ENCODE measurements around the gene EIF4G3.

EIF4G3 gene

GRCh38 chr1:21165646-21166045 lies 11.1 kb downstream of the EIF4G3 start:
- Histone ChIP-seq H3K79me2 (ENCODE audit: low read length) (peaks cover 23% of the 10 kb centered on the region), H3K36me3 (replicated peaks; ENCODE audit: insufficient read depth, low read length) (0 out of 2 replicates have a peak, but pooled peaks cover 4% of the 10 kb centered on the region), H3K9me2 (replicated peaks; ENCODE audit: insufficient read depth, low read length) (no peaks in the 10 kb centered on the region), H3K4me1 (ENCODE audit: low read length) (no peaks in the 10 kb centered on the region), H3K4me2 (ENCODE audit: low read depth, low read length) (no peak overlapping the region), H3K9ac (ENCODE audit: low read length) (no peak overlapping the region), H2AFZ (ENCODE audit: low read length) (no peak overlapping the region), H3K27me3 (replicated peaks; ENCODE audit: insufficient read depth, low read length) (no peaks in the 10 kb centered on the region), H3K4me3 (ENCODE audit: low read length) (no peak overlapping the region), H4K20me1 (ENCODE audit: insufficient read depth, low read length) (no peaks in the 10 kb centered on the region), H3F3A (ENCODE audit: insufficient read depth, low read length) (no peaks in the 10 kb centered on the region), H3K9me3 (replicated peaks; ENCODE audit: insufficient read depth, low read length) (no peaks in the 10 kb centered on the region), H3K27ac (ENCODE audit: low read length) (no peak overlapping the region)
- TF ChIP-seq EZH2 (optimal IDR thresholded peaks at IDR 0.05; ENCODE audit: low read depth, low read length): no peak
- no peak for TF ChIP-seq CTCF (IDR thresholded peaks at IDR 0.05; ENCODE audit: low read length)
- TF ChIP-seq EZH2phosphoT487 (IDR thresholded peaks at IDR 0.05; ENCODE audit: low read length): no peak
- no peak for DNase-seq

GRCh38 chr1:21165076-21165475 lies 11.6 kb downstream of the EIF4G3 start:
- Histone ChIP-seq H3K79me2 (ENCODE audit: low read length) (peaks cover 23% of the 10 kb centered on the region), H3K27ac (ENCODE audit: low read length) (no peak overlapping the region), H2AFZ (ENCODE audit: low read length) (no peak overlapping the region), H3K9ac (ENCODE audit: low read length) (no peak overlapping the region), H3K4me3 (ENCODE audit: low read length) (no peak overlapping the region), H3K4me1 (ENCODE audit: low read length) (no peaks in the 10 kb centered on the region), H3K9me2 (replicated peaks; ENCODE audit: insufficient read depth, low read length) (no peaks in the 10 kb centered on the region), H3K4me2 (ENCODE audit: low read depth, low read length) (no peak overlapping the region), H3K27me3 (replicated peaks; ENCODE audit: insufficient read depth, low read length) (no peaks in the 10 kb centered on the region), H3K9me3 (replicated peaks; ENCODE audit: insufficient read depth, low read length) (no peaks in the 10 kb centered on the region), H3F3A (ENCODE audit: insufficient read depth, low read length) (no peaks in the 10 kb centered on the region), H4K20me1 (ENCODE audit: insufficient read depth, low read length) (no peaks in the 10 kb centered on the region), H3K36me3 (replicated peaks; ENCODE audit: insufficient read depth, low read length) (0 out of 2 replicates have a peak, but pooled peaks cover 4% of the 10 kb centered on the region)
- TF ChIP-seq CTCF (IDR thresholded peaks at IDR 0.05; ENCODE audit: low read length) (no peak), EZH2phosphoT487 (IDR thresholded peaks at IDR 0.05; ENCODE audit: low read length) (no peak)
- no peak for DNase-seq

GRCh38 chr1:21164266-21164665 lies 12.4 kb downstream of the EIF4G3 start:
- Histone ChIP-seq H3K79me2 (ENCODE audit: low read length) (peaks cover 23% of the 10 kb centered on the region), H3K4me1 (ENCODE audit: low read length) (no peaks in the 10 kb centered on the region), H3K4me3 (ENCODE audit: low read length) (no peak overlapping the region), H3K4me2 (ENCODE audit: low read depth, low read length) (no peak overlapping the region), H2AFZ (ENCODE audit: low read length) (no peak overlapping the region), H3F3A (ENCODE audit: insufficient read depth, low read length) (no peaks in the 10 kb centered on the region), H3K27ac (ENCODE audit: low read length) (no peak overlapping the region), H3K9me3 (replicated peaks; ENCODE audit: insufficient read depth, low read length) (no peaks in the 10 kb centered on the region), H3K9ac (ENCODE audit: low read length) (no peak overlapping the region), H3K27me3 (replicated peaks; ENCODE audit: insufficient read depth, low read length) (no peaks in the 10 kb centered on the region), H3K36me3 (replicated peaks; ENCODE audit: insufficient read depth, low read length) (0 out of 2 replicates have a peak, but pooled peaks cover 4% of the 10 kb centered on the region), H4K20me1 (ENCODE audit: insufficient read depth, low read length) (no peaks in the 10 kb centered on the region), H3K9me2 (replicated peaks; ENCODE audit: insufficient read depth, low read length) (no peaks in the 10 kb centered on the region)
- no peak for DNase-seq
- TF ChIP-seq EZH2phosphoT487 (IDR thresholded peaks at IDR 0.05; ENCODE audit: low read length) (no peak), CTCF (IDR thresholded peaks at IDR 0.05; ENCODE audit: low read length) (no peak), EZH2 (optimal IDR thresholded peaks at IDR 0.05; ENCODE audit: low read depth, low read length) (no peak)
